ENCODE measurements around the gene VMP1. TPM values are rescaled to one million over a fixed set of nuclear protein-coding genes. Genes with fewer than 3 reads are reported as not detected.

The VMP1 gene
- total RNA-seq, 2 experiments from 2014 or later = 29.2 to 38.0 TPM

DNA sequence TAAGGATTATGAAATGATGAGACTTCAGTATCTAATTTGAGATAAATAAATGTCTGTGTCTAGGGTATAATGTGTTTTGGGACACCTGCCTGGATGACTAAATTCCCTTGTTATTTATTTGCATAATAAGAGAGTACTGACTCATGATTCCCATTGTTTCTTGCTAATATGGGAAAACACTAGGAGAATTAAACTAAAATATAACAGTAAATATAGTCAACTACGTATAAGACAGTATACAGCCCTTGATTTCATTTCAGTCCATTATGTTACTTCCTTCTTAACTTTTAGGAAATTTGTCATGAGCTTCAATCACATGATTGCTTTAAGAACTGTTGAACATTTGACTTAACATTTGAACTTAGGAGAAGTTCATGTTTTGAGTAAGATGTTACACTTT is 62.4 kb downstream of the VMP1 start:
- Histone ChIP-seq H3K36me3 (ENCODE audit: insufficient read depth, low read length) (peaks cover 50% of the 10 kb centered on the region), H3K9me2 (ENCODE audit: insufficient read depth, low read length) (no peaks in the 10 kb centered on the region), H3K4me1 (ENCODE audit: insufficient read depth, low read length, poor library complexity, severe bottlenecking) (no peaks in the 10 kb centered on the region), H3K9me3 (ENCODE audit: low read length) (no peaks in the 10 kb centered on the region), H3K4me2 (ENCODE audit: low read length) (no peak overlapping the region), H3K79me2 (ENCODE audit: insufficient read depth, low read depth, low read length) (no peaks in the 10 kb centered on the region), H3K4me3 (ENCODE audit: low read depth, low read length, poor library complexity, severe bottlenecking) (no peak overlapping the region), H3K27ac (ENCODE audit: low read depth, low read length, poor library complexity, severe bottlenecking) (no peak overlapping the region), H2AFZ (ENCODE audit: low read length) (no peak overlapping the region), H4K20me1 (ENCODE audit: insufficient read depth, low read length) (no peaks in the 10 kb centered on the region)
- ChIA-PET POLR2A (interaction anchor here (0.7 kb wide), 1 partner anchor 11 kb away, joined by 3 read pairs; no protein-coding TSS in a partner anchor), CTCF (ENCODE audit: unreplicated experiment) (no interaction called here)
- DNase-seq (ENCODE audit: low spot score) = no peak
- TF ChIP-seq EZH2phosphoT487 (IDR thresholded peaks at IDR 0.05; ENCODE audit: borderline replicate concordance, low read depth, low read length) = no peak
- TF ChIP-seq, protein P1, sequence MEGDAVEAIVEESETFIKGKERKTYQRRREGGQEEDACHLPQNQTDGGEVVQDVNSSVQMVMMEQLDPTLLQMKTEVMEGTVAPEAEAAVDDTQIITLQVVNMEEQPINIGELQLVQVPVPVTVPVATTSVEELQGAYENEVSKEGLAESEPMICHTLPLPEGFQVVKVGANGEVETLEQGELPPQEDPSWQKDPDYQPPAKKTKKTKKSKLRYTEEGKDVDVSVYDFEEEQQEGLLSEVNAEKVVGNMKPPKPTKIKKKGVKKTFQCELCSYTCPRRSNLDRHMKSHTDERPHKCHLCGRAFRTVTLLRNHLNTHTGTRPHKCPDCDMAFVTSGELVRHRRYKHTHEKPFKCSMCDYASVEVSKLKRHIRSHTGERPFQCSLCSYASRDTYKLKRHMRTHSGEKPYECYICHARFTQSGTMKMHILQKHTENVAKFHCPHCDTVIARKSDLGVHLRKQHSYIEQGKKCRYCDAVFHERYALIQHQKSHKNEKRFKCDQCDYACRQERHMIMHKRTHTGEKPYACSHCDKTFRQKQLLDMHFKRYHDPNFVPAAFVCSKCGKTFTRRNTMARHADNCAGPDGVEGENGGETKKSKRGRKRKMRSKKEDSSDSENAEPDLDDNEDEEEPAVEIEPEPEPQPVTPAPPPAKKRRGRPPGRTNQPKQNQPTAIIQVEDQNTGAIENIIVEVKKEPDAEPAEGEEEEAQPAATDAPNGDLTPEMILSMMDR (conservative IDR thresholded peaks at IDR 0.05; ENCODE audit: low read length) = no peak
- no TSS peak for BruUV-seq (replicated peaks)
- intact Hi-C loops (cut with micrococcal nuclease; ENCODE audit: unreplicated experiment) = no loop called here

DNA sequence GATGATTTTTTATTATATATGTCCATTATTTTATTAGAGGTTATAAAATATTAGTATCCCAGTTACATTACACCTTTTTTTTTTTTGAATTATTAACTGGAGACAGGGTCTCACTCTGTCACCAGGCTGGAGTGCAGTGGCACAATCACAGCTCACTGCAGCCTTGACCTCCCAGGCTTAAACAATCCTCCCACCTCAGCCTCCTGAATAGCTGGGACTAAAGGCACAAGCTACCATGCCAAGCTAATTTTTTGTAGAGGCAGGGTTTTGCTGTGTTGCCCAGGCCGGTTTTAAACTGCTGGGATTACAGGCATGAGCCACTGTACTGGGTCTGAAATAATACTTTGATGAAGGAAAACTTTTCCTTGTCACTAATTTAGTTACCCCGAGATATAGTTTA is 63.6 kb downstream of the VMP1 start:
- no peaks in the 10 kb centered on the region for H3K4me1 ChIP-seq (ENCODE audit: insufficient read depth, low read length, poor library complexity, severe bottlenecking)
- H3K79me2 ChIP-seq (ENCODE audit: insufficient read depth, low read depth, low read length) = no peaks in the 10 kb centered on the region
- H4K20me1 ChIP-seq (ENCODE audit: insufficient read depth, low read length) = no peaks in the 10 kb centered on the region
- TF ChIP-seq EZH2phosphoT487 (IDR thresholded peaks at IDR 0.05; ENCODE audit: borderline replicate concordance, low read depth, low read length) = no peak
- TF ChIP-seq, protein P1 (conservative IDR thresholded peaks at IDR 0.05; ENCODE audit: low read length) = no peak
- H2AFZ ChIP-seq (ENCODE audit: low read length) = no peak overlapping the region
- H3K9me2 ChIP-seq (ENCODE audit: insufficient read depth, low read length) = no peaks in the 10 kb centered on the region
- H3K27ac ChIP-seq (ENCODE audit: low read depth, low read length, poor library complexity, severe bottlenecking) = no peak overlapping the region
- no TSS peak for BruUV-seq (replicated peaks)
- H3K36me3 ChIP-seq (ENCODE audit: insufficient read depth, low read length) = peaks cover 55% of the 10 kb centered on the region
- H3K9me3 ChIP-seq (ENCODE audit: low read length) = no peaks in the 10 kb centered on the region
- intact Hi-C loops (cut with micrococcal nuclease; ENCODE audit: unreplicated experiment) = no loop called here
- ChIA-PET CTCF (ENCODE audit: unreplicated experiment) (interaction anchor here (0.5 kb wide), 1 partner anchor 241 kb away, joined by 3 read pairs; no protein-coding TSS in a partner anchor), POLR2A (no interaction called here)
- no peak for DNase-seq (ENCODE audit: low spot score)
- no peak overlapping the region for H3K4me2 ChIP-seq (ENCODE audit: low read length)
- H3K4me3 ChIP-seq (ENCODE audit: low read depth, low read length, poor library complexity, severe bottlenecking) = no peak overlapping the region

DNA sequence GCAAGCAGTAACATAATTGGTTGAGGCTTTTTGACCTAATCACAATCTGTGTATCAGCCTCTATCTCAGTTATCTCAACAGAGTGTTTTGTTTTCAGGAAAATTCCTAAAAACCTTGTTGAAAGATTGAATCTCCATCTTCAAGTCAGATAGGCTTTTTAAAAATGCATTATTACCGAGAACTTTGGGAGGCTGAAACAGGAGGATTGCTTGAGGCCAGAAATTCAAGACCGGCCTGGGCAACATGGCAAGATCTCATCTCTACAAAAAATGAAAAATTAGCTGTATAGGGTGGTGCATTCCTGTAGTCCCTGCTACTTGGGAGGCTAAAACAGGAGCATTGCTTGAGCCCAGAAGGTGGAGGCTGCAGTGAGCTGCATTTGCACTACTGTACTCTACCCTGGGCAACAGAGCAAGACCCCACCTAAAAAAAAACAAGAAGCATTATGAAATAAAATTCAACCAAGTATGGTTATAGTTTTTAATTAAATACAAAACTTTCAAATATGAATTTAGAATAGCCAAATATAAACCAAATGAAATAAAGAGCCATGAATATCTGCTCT is 68.4 kb downstream of the VMP1 start:
- Histone ChIP-seq H3K4me3 (ENCODE audit: low read depth, low read length, poor library complexity, severe bottlenecking) (no peak overlapping the region), H3K79me2 (ENCODE audit: insufficient read depth, low read depth, low read length) (no peaks in the 10 kb centered on the region), H2AFZ (ENCODE audit: low read length) (no peak overlapping the region), H3K27ac (ENCODE audit: low read depth, low read length, poor library complexity, severe bottlenecking) (no peak overlapping the region), H3K9me2 (ENCODE audit: insufficient read depth, low read length) (no peaks in the 10 kb centered on the region), H3K9me3 (ENCODE audit: low read length) (peaks cover 8% of the 10 kb centered on the region; the same call in 1 of the 2 replicates), H4K20me1 (ENCODE audit: insufficient read depth, low read length) (no peaks in the 10 kb centered on the region), H3K4me2 (ENCODE audit: low read length) (no peak overlapping the region), H3K36me3 (ENCODE audit: insufficient read depth, low read length) (peaks cover 55% of the 10 kb centered on the region), H3K4me1 (ENCODE audit: insufficient read depth, low read length, poor library complexity, severe bottlenecking) (no peaks in the 10 kb centered on the region)
- POLR2A ChIA-PET = interaction anchor here (0.6 kb wide), 1 partner anchor 101 kb away, joined by 3 read pairs; no protein-coding TSS in a partner anchor
- no peak for DNase-seq (ENCODE audit: low spot score)
- TF ChIP-seq, protein P1 (conservative IDR thresholded peaks at IDR 0.05; ENCODE audit: low read length) = no peak
- TF ChIP-seq EZH2phosphoT487 (IDR thresholded peaks at IDR 0.05; ENCODE audit: borderline replicate concordance, low read depth, low read length) = no peak
- CTCF ChIA-PET (ENCODE audit: unreplicated experiment) = no interaction called here
- intact Hi-C loops (cut with micrococcal nuclease; ENCODE audit: unreplicated experiment) = no loop called here
- no TSS peak for BruUV-seq (replicated peaks)

Data from OCI-LY7 (cell line).